Fibroblast of skin of left biceps (primary cell): Measurements from ENCODE around the gene CFAP97D2.
"Not testable (repeated sequence)": the region's sequence is repeated elsewhere in the genome, so short reads cannot be mapped to it uniquely, and the experiment has no call there.

Experiments
- DNase-seq, 2 experiments: peaks; one replicate each; pipeline ENCODE4 v3.0.0-alpha.2; 2013; ENCODE audit warnings: low read depth in 2 of 2

CFAP97D2 gene

DNA sequence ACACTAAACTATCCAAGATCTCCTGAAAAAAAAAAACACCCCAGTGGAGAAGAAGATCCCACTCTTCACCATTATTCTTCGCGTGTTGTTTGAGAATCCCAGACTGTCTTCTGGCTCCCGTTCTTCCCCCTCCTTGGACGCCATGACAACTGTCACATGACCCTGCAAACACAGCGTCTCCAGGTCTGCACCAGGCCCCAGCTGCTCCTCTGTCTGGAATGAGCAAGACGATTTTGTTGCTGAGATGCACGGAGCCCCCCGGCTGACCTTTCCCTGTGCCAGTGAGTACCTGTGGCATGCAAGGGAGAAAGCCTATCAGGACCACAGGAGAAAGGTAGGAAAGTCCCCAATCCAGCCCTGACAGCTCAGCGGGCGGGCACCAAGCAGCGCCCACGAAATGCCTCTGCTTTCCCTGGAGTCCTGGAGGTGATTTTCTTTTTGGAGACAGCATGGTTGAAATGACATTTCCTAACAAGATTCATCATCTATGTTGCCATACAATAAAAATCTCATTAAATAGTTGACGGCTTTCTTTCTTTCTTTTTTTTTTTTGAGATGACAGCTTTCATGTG lies at the start of gene CFAP97D2:
Gene CFAP97D2, plus strand, starts transcription at position 171 of the 572 bp plus-strand sequence. Its CDS starts 74 bp downstream, at position 245.
- DNase-seq = no peak

DNA sequence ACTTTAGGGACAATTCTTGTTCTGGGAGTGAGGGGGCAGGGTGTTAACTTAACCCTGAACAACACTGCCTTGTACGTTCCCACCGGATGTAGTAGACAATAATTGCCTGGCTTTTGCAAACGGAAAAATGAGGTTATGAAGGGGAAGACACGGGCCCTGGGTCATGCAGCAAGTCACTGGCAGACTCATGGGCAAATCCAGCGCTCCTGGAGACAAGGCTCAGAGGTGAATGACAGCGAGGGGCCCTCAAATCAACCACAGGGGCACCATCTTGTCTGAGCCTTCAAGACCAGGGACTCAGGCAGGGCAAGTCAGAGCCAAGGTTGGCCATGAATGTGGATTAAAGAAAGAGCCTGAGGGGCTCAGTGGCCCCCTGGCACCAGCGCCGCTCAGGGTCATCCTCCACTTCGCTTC lies 49.4 kb upstream of the CFAP97D2 start:
- no peak for DNase-seq

- no peak for DNase-seq
Observed at GRCh38 chr13:114130131-114130836, 48.8 kb upstream of the CFAP97D2 start.

- peak in 1 of 2 experiments; percentile 65 for DNase-seq
Observed at GRCh38 chr13:114130837-114131582, 48.0 kb upstream of the CFAP97D2 start.

GRCh38 chr13:114131583-114132418 lies 47.3 kb upstream of the CFAP97D2 start:
- no peak for DNase-seq

GRCh38 chr13:114132419-114133121 lies 46.5 kb upstream of the CFAP97D2 start, which contains the start of gene RASA3:
TSS of gene RASA3 (minus strand) at chr13:114132623. CDS start at chr13:114132489, 134 bp downstream.
- peak in 1 of 2 experiments; percentile 51 for DNase-seq

DNA sequence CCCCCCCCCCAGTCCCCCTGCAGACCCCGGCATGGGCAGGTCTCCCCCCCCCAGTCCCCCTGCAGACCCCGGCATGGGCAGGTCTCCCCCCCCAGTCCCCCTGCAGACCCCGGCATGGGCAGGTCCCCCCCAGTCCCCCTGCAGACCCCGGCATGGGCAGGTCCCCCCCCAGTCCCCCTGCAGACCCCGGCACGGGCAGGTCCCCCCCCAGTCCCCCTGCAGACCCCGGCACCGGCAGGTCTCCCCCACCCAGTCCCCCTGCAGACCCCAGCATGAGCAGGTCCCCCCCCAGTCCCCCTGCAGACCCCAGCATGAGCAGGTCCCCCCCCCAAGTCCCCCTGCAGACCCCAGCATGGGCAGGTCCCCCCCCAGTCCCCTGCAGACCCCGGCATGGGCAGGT lies 45.9 kb upstream of the CFAP97D2 start:
- DNase-seq = not testable (repeated sequence)

- DNase-seq = not testable (repeated sequence)
Observed at GRCh38 chr13:114133552-114133951, 45.5 kb upstream of the CFAP97D2 start.

GRCh38 chr13:114134111-114134943 lies 44.7 kb upstream of the CFAP97D2 start:
- no peak for DNase-seq

DNA sequence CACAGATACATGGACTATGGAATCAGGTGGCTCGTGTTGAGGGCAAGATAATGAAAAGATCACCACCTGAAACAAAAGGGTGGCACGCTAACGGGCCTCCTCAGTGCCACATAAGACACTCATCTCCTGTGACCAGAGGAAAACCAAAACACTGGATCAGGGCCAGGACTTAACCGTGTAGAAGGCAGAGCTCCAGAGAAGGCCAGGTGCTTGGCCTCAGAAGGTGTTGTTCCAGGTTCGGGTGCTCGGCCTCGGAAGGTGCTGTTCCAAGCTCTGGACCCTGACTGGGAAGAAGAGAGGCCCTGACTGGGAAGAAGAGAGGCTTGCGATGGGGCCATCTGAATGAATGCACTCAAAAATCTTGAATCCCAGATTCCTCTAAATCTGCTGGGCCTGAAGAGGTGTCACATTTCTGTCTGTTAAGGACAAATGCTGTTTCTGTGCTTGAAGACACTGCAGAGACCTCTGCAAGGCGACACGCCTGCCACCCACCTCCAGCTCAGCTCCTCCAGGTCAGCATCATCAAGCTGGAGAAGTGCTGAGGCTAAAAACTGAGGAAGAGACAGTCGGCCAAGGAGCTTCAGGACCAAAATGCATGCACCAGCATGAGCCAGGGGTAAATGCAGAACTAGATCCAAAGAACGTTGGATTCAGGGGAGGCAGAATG lies 44.0 kb upstream of the CFAP97D2 start:
- DNase-seq = no peak

GRCh38 chr13:114135731-114136171 lies 43.3 kb upstream of the CFAP97D2 start:
- no peak for DNase-seq

- no peak for DNase-seq
Observed at GRCh38 chr13:114136576-114136975, 42.5 kb upstream of the CFAP97D2 start.

DNA sequence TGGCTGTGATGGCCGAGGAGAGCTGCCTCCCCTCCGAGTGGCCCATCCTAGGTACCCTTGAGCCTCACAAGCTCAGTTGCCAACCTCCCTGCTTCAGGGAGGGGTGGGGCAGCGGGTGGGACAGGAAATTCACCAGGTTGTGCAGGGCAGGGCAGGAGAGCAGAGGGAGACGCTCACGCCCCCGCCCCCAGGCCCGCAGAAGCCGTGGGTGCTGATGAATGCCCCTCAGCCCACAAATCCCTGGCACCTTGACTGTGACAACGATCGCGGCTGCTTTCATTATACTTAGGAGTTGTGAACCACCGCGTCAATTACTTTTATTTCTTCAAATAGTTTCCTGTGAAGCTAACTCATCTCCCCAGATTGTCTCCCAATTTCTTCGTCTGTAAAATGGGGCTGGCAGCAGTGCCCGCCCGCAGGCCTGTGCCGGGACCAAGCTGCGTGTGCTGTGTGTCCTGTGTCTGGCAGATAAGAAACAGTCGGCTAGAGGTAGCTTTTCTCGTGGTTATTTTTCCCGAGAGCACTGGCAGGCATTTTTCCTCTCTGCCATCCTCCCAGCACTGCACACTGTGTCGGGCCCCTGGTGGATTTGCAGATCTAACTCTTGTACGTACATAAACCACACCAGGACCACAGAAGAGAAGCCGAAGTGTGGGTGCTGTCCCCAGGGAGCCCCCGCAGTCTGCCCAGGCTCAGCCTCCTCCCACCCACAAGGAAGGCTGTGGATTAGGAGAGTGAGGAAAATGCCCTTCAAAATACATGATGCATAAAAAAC lies 38.7 kb upstream of the CFAP97D2 start:
- no peak for DNase-seq

GRCh38 chr13:114140906-114141250 lies 38.2 kb upstream of the CFAP97D2 start:
- DNase-seq = no peak

GRCh38 chr13:114141261-114141996 lies 37.6 kb upstream of the CFAP97D2 start:
- no peak for DNase-seq

DNA sequence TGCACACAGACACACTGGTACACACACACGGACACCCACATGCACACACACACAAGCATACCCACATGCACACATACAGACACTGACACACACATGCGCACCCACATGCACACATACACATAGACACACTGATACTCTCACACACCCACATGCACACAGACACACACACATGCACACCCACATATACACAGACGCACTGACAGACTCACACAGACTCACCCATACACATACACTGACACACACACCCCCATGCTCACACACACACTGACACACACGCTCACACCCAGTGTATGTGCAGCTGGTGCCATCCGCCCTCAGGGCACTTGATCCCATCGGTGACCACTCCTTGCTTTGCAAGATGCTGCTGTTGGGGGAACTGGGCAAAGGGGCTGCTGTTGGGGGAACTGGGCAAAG lies 36.9 kb upstream of the CFAP97D2 start:
- no peak for DNase-seq

DNA sequence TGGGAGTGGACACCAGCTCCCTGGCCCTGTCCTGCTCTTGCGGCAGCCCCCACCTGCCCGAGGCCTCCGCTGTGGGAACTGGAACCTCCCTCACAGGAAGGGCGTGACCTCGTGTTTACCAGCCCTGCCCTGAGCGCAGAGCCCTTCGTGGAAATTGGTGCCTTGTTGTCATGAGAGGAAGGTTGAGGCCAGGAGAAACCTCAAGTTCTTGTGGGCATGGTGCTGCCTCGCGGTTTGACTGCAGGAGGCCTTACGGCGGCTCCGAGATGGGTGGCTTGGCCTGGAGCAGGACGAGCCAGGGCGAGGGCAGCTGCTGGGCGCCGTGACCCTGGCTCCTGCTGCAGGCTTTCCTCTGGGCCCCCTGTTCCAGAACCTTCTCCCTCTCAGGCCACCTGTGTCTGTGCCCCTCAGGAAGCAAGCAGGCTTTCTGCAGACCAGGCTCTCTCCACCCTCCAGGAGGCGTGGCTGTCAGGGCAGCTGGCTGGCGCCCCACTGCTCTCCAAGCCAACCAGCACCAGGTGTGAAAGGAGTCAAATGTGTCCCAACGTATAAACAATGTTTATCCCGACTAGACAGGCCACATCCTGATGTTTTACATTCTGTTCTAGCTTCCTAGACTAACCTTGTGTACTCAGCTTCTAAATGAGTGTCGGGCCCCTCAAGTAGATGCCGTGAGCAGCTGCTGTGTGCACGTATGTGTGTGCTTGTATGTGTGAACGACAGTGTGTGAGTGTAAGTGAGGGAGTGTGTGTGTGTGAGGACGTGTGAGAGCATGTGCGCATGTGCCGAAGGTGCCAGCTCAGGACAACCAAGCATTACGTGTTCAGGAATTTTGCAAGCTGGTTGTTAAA lies 36.2 kb upstream of the CFAP97D2 start:
- no peak for DNase-seq
